SK-N-SH (cell line): ENCODE data around the gene OPCML. TPM values are rescaled to one million over a fixed set of nuclear protein-coding genes. Genes with fewer than 3 reads are reported as not detected.

Experiments used
- CTCF ChIA-PET: fragments of 300-600, 350-600 bp; formaldehyde crosslinking; extraction: SDS; loops from one replicate; lab custom pipeline; 2021; lab: Yijun Ruan, JAX
- POLR2A ChIA-PET: fragments of 350-600 bp; sonication (Branson Sonifier 250); formaldehyde crosslinking; extraction: SDS; loops from one replicate; lab custom pipeline; 2020; ENCODE audit warnings: antibody characterized with exemption, inconsistent platforms; lab: Yijun Ruan, JAX
- DNase-seq: peaks from one replicate; pipeline ENCODE4 v3.0.0; 2012
- H2AFZ ChIP-seq: fragments of 200-600 bp; sonication (generic); 2 replicates; pipeline ENCODE4 v1.8.1; 2016; ENCODE audit warnings: antibody characterized with exemption, mild to moderate bottlenecking, low read depth
- H3F3A ChIP-seq: fragments of 200-600 bp; sonication (generic); replicated peaks from 2 replicates; pipeline ENCODE3; 2016; ENCODE audit warnings: antibody characterized with exemption, mild to moderate bottlenecking; ENCODE audit not compliant: insufficient read depth
- H3K27ac ChIP-seq, 2 experiments: fragments of 200-500 bp in 1 of 2; fragments of 200-600 bp in 1 of 2; sonication (Bioruptor generic) in 1 of 2; sonication (generic), shearing (Covaris generic) in 1 of 2; 2 replicates each; pipeline versions ENCODE4 v1.5.1 to v1.6.1; 2014 to 2016; ENCODE audit warnings: low read depth in 2 of 2, inconsistent platforms in 1 of 2, low read length in 1 of 2, mild to moderate bottlenecking in 1 of 2, mixed read lengths in 1 of 2
- H3K27me3 ChIP-seq: fragments of 200-600 bp; sonication (generic), shearing (Covaris generic); 2 replicates; pipeline ENCODE4 v1.6.1; 2016; ENCODE audit warnings: mixed run types; ENCODE audit not compliant: insufficient read depth
- H3K36me3 ChIP-seq, 2 experiments: fragments of 200-500 bp in 1 of 2; fragments of 200-600 bp in 1 of 2; sonication (Bioruptor generic) in 1 of 2; sonication (generic) in 1 of 2; replicated peaks in 1 of 2; 2 replicates each; pipeline versions ENCODE3 to v1.5.1; 2014 to 2016; ENCODE audit warnings: low read length in 1 of 2, mild to moderate bottlenecking in 1 of 2; ENCODE audit not compliant: insufficient read depth in 2 of 2, control insufficient read depth in 1 of 2
- H3K4me1 ChIP-seq, 2 experiments: fragments of 200-500 bp in 1 of 2; fragments of 200-600 bp in 1 of 2; sonication (Bioruptor generic) in 1 of 2; sonication (generic), shearing (Covaris generic) in 1 of 2; 2 replicates each; pipeline versions ENCODE4 v1.5.1 to v1.6.1; 2014 to 2016; ENCODE audit warnings: low read depth in 1 of 2, low read length in 1 of 2, mixed run types in 1 of 2; ENCODE audit not compliant: insufficient read depth in 2 of 2, control insufficient read depth in 1 of 2
- H3K4me2 ChIP-seq: fragments of 200-600 bp; sonication (generic), shearing (Covaris generic); 2 replicates; pipeline ENCODE4 v1.6.1; 2017; ENCODE audit warnings: mixed run types
- H3K4me3 ChIP-seq, 2 experiments: fragments of 200-500 bp in 1 of 2; fragments of 200-600 bp in 1 of 2; sonication (Bioruptor generic) in 1 of 2; sonication (generic), shearing (Covaris generic) in 1 of 2; 2 replicates each; pipeline versions ENCODE4 v1.5.1 to v1.8.1; 2014 to 2016; ENCODE audit warnings: low read depth in 2 of 2, inconsistent platforms in 1 of 2, low read length in 1 of 2, mild to moderate bottlenecking in 1 of 2, mixed read lengths in 1 of 2, moderate library complexity in 1 of 2
- H3K79me2 ChIP-seq: fragments of 200-600 bp; sonication (generic); 2 replicates; pipeline ENCODE4 v1.8.1; 2017; ENCODE audit warnings: mild to moderate bottlenecking; ENCODE audit not compliant: insufficient read depth
- H3K9ac ChIP-seq: fragments of 200-600 bp; sonication (generic); 2 replicates; pipeline ENCODE4 v1.6.1; 2017; ENCODE audit warnings: mixed run types
- H3K9me2 ChIP-seq: fragments of 200-600 bp; sonication (generic); 2 replicates; pipeline ENCODE4 v1.6.1; 2017; ENCODE audit warnings: mixed run types
- H3K9me3 ChIP-seq: fragments of 200-600 bp; sonication (generic); 2 replicates; pipeline ENCODE4 v1.6.1; 2017; ENCODE audit warnings: mixed run types, mild to moderate bottlenecking, moderate library complexity
- H4K20me1 ChIP-seq: fragments of 200-600 bp; sonication (generic); 2 replicates; pipeline ENCODE4 v1.6.1; 2017; ENCODE audit warnings: mild to moderate bottlenecking, mixed run types; ENCODE audit not compliant: insufficient read depth
- CHD2 ChIP-seq: fragments of 150-350 bp; IDR thresholded peaks from 2 replicates; pipeline ENCODE4 v1.6.1; 2018; ENCODE audit warnings: low read length; ENCODE audit not compliant: partially characterized antibody
- ELF1 ChIP-seq: IDR thresholded peaks from 2 replicates; pipeline ENCODE4 v1.4.0; 2012
- EP300 ChIP-seq, 2 experiments: IDR thresholded peaks; 2 replicates each; pipeline versions ENCODE4 v1.4.0 to v1.6.1; 2012; ENCODE audit warnings: borderline replicate concordance in 1 of 2, low read depth in 1 of 2, low read length in 1 of 2
- GABPA ChIP-seq: IDR thresholded peaks from 2 replicates; pipeline ENCODE4 v1.4.0; 2012; ENCODE audit warnings: low read depth, mild to moderate bottlenecking
- MAX ChIP-seq: IDR thresholded peaks from 2 replicates; pipeline ENCODE4 v1.4.0; 2012; ENCODE audit warnings: low read depth
- MEF2A ChIP-seq: IDR thresholded peaks from 2 replicates; pipeline ENCODE4 v1.4.0; 2012; ENCODE audit warnings: low read depth, borderline replicate concordance
- MXI1 ChIP-seq: IDR thresholded peaks from 2 replicates; pipeline ENCODE4 v1.6.1; 2012; ENCODE audit warnings: mild to moderate bottlenecking, low read depth, low read length, improper control_type of control experiment
- NFIC ChIP-seq: IDR thresholded peaks from 2 replicates; pipeline ENCODE4 v1.4.0; 2012; ENCODE audit warnings: borderline replicate concordance
- NRF1 ChIP-seq: IDR thresholded peaks from 2 replicates; pipeline ENCODE4 v1.6.1; 2012; ENCODE audit warnings: low read depth, mild to moderate bottlenecking, low read length
- POLR2AphosphoS5 ChIP-seq: IDR thresholded peaks from 2 replicates; pipeline ENCODE4 v1.6.1; 2012; ENCODE audit warnings: low read depth, low read length
- RCOR1 ChIP-seq: fragments of 150-350 bp; IDR thresholded peaks from 2 replicates; pipeline ENCODE4 v1.6.1; 2017; ENCODE audit warnings: antibody characterized with exemption, low read length
- SMC3 ChIP-seq: IDR thresholded peaks from 2 replicates; pipeline ENCODE4 v1.6.1; 2012; ENCODE audit warnings: low read depth, low read length, improper control_type of control experiment
- TAF1 ChIP-seq: IDR thresholded peaks from 2 replicates; pipeline ENCODE4 v1.6.1; 2012; ENCODE audit warnings: low read depth, mild to moderate bottlenecking, low read length, moderate library complexity, borderline replicate concordance
- TCF12 ChIP-seq: IDR thresholded peaks from 2 replicates; pipeline ENCODE4 v1.4.0; 2012
- TEAD4 ChIP-seq: IDR thresholded peaks from 2 replicates; pipeline ENCODE4 v1.4.0; 2012; ENCODE audit warnings: mild to moderate bottlenecking, borderline replicate concordance; ENCODE audit not compliant: insufficient read depth
- YY1 ChIP-seq: IDR thresholded peaks from 2 replicates; pipeline ENCODE4 v1.4.0; 2012; ENCODE audit warnings: low read depth, mild to moderate bottlenecking
- WGBS: methylation state at CpG from one replicate; pipeline ENCODE4 v1.1.6; 2017; ENCODE audit warnings: low lambda C conversion rate; 5-methylcytosine and 5-hydroxymethylcytosine counted together
- polyA plus RNA-seq, 3 experiments: library from polyadenylated mRNA; depleted of rRNA; stranded (reverse); fragments of >200 nt; gene quantifications; 2 replicates each; pipeline ENCODE4 v1.2.3, GENCODE V29; 2012
- TF ChIP-seq, protein P1 (sequence below): fragments of 150-350 bp; IDR thresholded peaks from 2 replicates; pipeline ENCODE4 v1.6.1; 2017; ENCODE audit warnings: antibody characterized with exemption, low read length, low read depth, borderline replicate concordance

OPCML gene
- polyA plus RNA-seq, 1 of the 3 experiments (the other 2 are of a cell fraction), result not detected

DNA sequence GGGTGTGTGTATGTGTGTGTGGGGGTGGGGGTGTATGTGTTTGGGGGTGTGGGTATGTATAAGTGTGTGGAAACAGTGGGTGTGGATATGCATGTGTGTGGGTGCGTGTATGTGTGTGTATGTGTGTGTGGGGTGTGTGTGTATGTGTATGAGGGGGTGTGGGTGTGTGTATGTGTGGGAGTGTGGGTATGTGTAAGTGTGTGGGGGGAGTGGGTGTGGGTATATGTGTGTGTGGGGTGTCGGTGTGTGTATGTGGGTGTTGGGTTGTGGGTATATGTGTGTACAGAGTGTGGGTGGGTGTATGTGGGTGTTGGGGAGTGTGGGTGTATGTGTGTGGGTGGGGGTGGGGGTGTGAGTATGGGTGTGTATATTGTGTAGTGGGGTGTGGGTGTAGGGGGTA is 206.0 kb downstream of the OPCML start:
- H3K4me2 ChIP-seq, result no peak overlapping the region
- H4K20me1 ChIP-seq, result no peaks in the 10 kb centered on the region
- H3K4me3 ChIP-seq, result no peak overlapping the region
- H3K27me3 ChIP-seq, result no peaks in the 10 kb centered on the region
- H3K9me2 ChIP-seq, result no peaks in the 10 kb centered on the region
- H2AFZ ChIP-seq, result no peak overlapping the region
- POLR2A ChIA-PET, result no interaction called here
- H3K27ac ChIP-seq, result no peak overlapping the region
- H3K9me3 ChIP-seq, result peaks cover 5% of the 10 kb centered on the region; the same call in 1 of the 2 replicates
- no peaks in the 10 kb centered on the region for H3K36me3 ChIP-seq
- WGBS, result 45% methylated on average over 2 of the region's 2 CpGs
- no peak for DNase-seq
- no peaks in the 10 kb centered on the region for H3K79me2 ChIP-seq
- H3F3A ChIP-seq, result no peaks in the 10 kb centered on the region
- no peaks in the 10 kb centered on the region for H3K4me1 ChIP-seq
- H3K9ac ChIP-seq, result no peak overlapping the region
- TF ChIP-seq NFIC (no peak), POLR2AphosphoS5 (no peak), GABPA (no peak), CHD2 (no peak)
- TF ChIP-seq, all 33 proteins: peak for 0
- CTCF ChIA-PET, result interaction anchor here (0.7 kb wide), 1 partner anchor 1419 kb away, joined by 3 read pairs; no protein-coding TSS in a partner anchor

- Histone ChIP-seq H3F3A (no peaks in the 10 kb centered on the region), H4K20me1 (no peaks in the 10 kb centered on the region)
- WGBS, result 43% methylated on average over 3 of the region's 3 CpGs
Observed at GRCh38 chr11:133325711-133326110, 206.6 kb downstream of the OPCML start.

More at GRCh38 chr11:133325711-133326110, 206.6 kb downstream of the OPCML start:
- Histone ChIP-seq H3K9me3 (peaks cover 5% of the 10 kb centered on the region; the same call in 1 of the 2 replicates), H3K9me2 (no peaks in the 10 kb centered on the region), H3K4me1 (no peaks in the 10 kb centered on the region), H3K4me2 (no peak overlapping the region), H3K4me3 (no peak overlapping the region), H3K27me3 (no peaks in the 10 kb centered on the region), H3K79me2 (no peaks in the 10 kb centered on the region), H3K9ac (no peak overlapping the region), H3K36me3 (no peaks in the 10 kb centered on the region), H3K27ac (no peak overlapping the region), H2AFZ (no peak overlapping the region)
- CTCF ChIA-PET, result interaction anchor here (0.7 kb wide), 1 partner anchor 1419 kb away, joined by 3 read pairs; no protein-coding TSS in a partner anchor
- TF ChIP-seq TCF12 (no peak), MEF2A (no peak), TEAD4 (no peak), GABPA (no peak), RCOR1 (no peak), NFIC (no peak), SMC3 (no peak), ELF1 (no peak), CHD2 (no peak), YY1 (no peak), MXI1 (no peak), MAX (no peak), TAF1 (no peak), NRF1 (no peak), EP300 (IDR thresholded peaks at IDR 0.05; ENCODE audit: borderline replicate concordance in 1 of 2, low read depth in 1 of 2, low read length in 1 of 2) (no peak)
- TF ChIP-seq, protein P1, sequence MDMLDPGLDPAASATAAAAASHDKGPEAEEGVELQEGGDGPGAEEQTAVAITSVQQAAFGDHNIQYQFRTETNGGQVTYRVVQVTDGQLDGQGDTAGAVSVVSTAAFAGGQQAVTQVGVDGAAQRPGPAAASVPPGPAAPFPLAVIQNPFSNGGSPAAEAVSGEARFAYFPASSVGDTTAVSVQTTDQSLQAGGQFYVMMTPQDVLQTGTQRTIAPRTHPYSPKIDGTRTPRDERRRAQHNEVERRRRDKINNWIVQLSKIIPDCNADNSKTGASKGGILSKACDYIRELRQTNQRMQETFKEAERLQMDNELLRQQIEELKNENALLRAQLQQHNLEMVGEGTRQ, result no peak
- POLR2A ChIA-PET, result no interaction called here
- no peak for DNase-seq
